Neuronal stem cell (in vitro differentiated cells): ENCODE results near the gene PTEN. TPM values are rescaled to one million over a fixed set of nuclear protein-coding genes. Genes with fewer than 3 reads are reported as not detected.

Source experiments
- DNase-seq: peaks from one replicate; pipeline ENCODE4 v3.0.0-alpha.2; 2013; ENCODE audit warnings: low spot score
- H2AFZ ChIP-seq: one replicate; pipeline ENCODE4 v1.6.1; 2013; ENCODE audit warnings: mild to moderate bottlenecking, low read length, inconsistent platforms
- H2AK5ac ChIP-seq: 2 replicates; pipeline ENCODE4 v1.6.1; 2013; ENCODE audit warnings: low read depth, mild to moderate bottlenecking, inconsistent platforms, low read length, moderate library complexity, mixed read lengths
- H2BK120ac ChIP-seq: 2 replicates; pipeline ENCODE4 v1.6.1; 2013; ENCODE audit warnings: low read depth, mild to moderate bottlenecking, inconsistent platforms, low read length, moderate library complexity, mixed read lengths
- H2BK12ac ChIP-seq: one replicate; pipeline ENCODE4 v1.6.1; 2013; ENCODE audit warnings: low read length, inconsistent platforms
- H2BK15ac ChIP-seq: 2 replicates; pipeline ENCODE4 v1.6.1; 2013; ENCODE audit warnings: mild to moderate bottlenecking, low read length, inconsistent platforms, mixed read lengths
- H2BK5ac ChIP-seq: one replicate; pipeline ENCODE4 v1.6.1; 2013; ENCODE audit warnings: inconsistent platforms, mild to moderate bottlenecking, low read length, moderate library complexity
- H3K14ac ChIP-seq: one replicate; pipeline ENCODE4 v1.6.1; 2013; ENCODE audit warnings: low read length, inconsistent platforms
- H3K18ac ChIP-seq: 2 replicates; pipeline ENCODE4 v1.6.1; 2013; ENCODE audit warnings: low read length, inconsistent platforms
- H3K23ac ChIP-seq: 2 replicates; pipeline ENCODE4 v1.6.1; 2013; ENCODE audit warnings: low read depth, mild to moderate bottlenecking, mixed read lengths, low read length, inconsistent platforms; ENCODE audit not compliant: poor library complexity
- H3K27ac ChIP-seq: replicated peaks from 3 replicates; pipeline ENCODE4 v1.5.1; 2013; ENCODE audit warnings: low read length, inconsistent platforms
- H3K27me3 ChIP-seq, 3 experiments: 2 replicates each; pipeline ENCODE4 v1.6.1; 2013; ENCODE audit warnings: low read length in 3 of 3, mild to moderate bottlenecking in 2 of 3, inconsistent platforms in 1 of 3, low read depth in 1 of 3, mixed read lengths in 1 of 3, moderate library complexity in 1 of 3; ENCODE audit not compliant: control insufficient read depth in 3 of 3, insufficient read depth in 3 of 3
- H3K36me3 ChIP-seq, 2 donors: replicated peaks in 1 of 2; 2 replicates each; pipeline ENCODE4 v1.6.1; 2013; ENCODE audit warnings: low read length in 2 of 2; ENCODE audit not compliant: control insufficient read depth in 2 of 2, insufficient read depth in 2 of 2
- H3K4ac ChIP-seq: 2 replicates; pipeline ENCODE4 v1.6.1; 2013; ENCODE audit warnings: inconsistent platforms, mild to moderate bottlenecking, low read length, moderate library complexity
- H3K4me1 ChIP-seq, 2 donors: 1 replicate in 1 of 2; 2 replicates in 1 of 2; pipeline ENCODE4 v1.6.1; 2013; ENCODE audit warnings: low read length in 2 of 2, low read depth in 1 of 2; ENCODE audit not compliant: control insufficient read depth in 2 of 2, insufficient read depth in 1 of 2
- H3K4me2 ChIP-seq: one replicate; pipeline ENCODE4 v1.6.1; 2013; ENCODE audit warnings: mild to moderate bottlenecking, low read length, inconsistent platforms; ENCODE audit not compliant: insufficient read depth, poor library complexity, severe bottlenecking
- H3K4me3 ChIP-seq, 2 donors: 2 replicates each; pipeline ENCODE4 v1.5.1; 2013; ENCODE audit warnings: low read length in 2 of 2, mild to moderate bottlenecking in 2 of 2, inconsistent platforms in 1 of 2, moderate library complexity in 1 of 2
- H3K79me1 ChIP-seq: one replicate; pipeline ENCODE4 v1.6.1; 2013; ENCODE audit warnings: low read depth, mild to moderate bottlenecking, inconsistent platforms, low read length, moderate library complexity
- H3K9ac ChIP-seq: one replicate; pipeline ENCODE4 v1.6.1; 2013; ENCODE audit warnings: mild to moderate bottlenecking, low read depth, low read length, inconsistent platforms; ENCODE audit not compliant: poor library complexity
- H3K9me3 ChIP-seq, 2 donors: replicated peaks in 1 of 2; 2 replicates each; pipeline versions ENCODE3 to v1.6.1; 2013; ENCODE audit warnings: low read length in 2 of 2, mild to moderate bottlenecking in 2 of 2, inconsistent platforms in 1 of 2, low read depth in 1 of 2, mixed read lengths in 1 of 2, moderate library complexity in 1 of 2; ENCODE audit not compliant: control insufficient read depth in 2 of 2, insufficient read depth in 1 of 2
- H4K8ac ChIP-seq: one replicate; pipeline ENCODE4 v1.6.1; 2013; ENCODE audit warnings: low read depth, mild to moderate bottlenecking, inconsistent platforms, low read length, moderate library complexity
- H4K91ac ChIP-seq: one replicate; pipeline ENCODE4 v1.6.1; 2013; ENCODE audit warnings: low read length, low read depth, mild to moderate bottlenecking, inconsistent platforms; ENCODE audit not compliant: poor library complexity
- WGBS, 2 donors: extraction: QIAGEN DNeasy Blood & Tissue Kit; methylation state at CpG; one replicate each; pipeline ENCODE4 v1.1.7; 2013; ENCODE audit warnings: missing lambda C conversion rate in 2 of 2, mixed read lengths in 1 of 2; ENCODE audit not compliant: insufficient read length in 2 of 2, insufficient replicate concordance in 1 of 2; ENCODE audit errors: extremely low coverage in 2 of 2; 5-methylcytosine and 5-hydroxymethylcytosine counted together
- polyA plus RNA-seq, 2 experiments: library from polyadenylated mRNA; stranded (reverse); fragments of 200-250 nt; gene quantifications; one replicate each; pipeline ENCODE4 v1.2.3, GENCODE V29; 2013

PTEN gene
- 21.3 TPM for polyA plus RNA-seq (2013, experiment 1 of 2)
- polyA plus RNA-seq (2013, experiment 2 of 2), result 24.0 TPM

DNA sequence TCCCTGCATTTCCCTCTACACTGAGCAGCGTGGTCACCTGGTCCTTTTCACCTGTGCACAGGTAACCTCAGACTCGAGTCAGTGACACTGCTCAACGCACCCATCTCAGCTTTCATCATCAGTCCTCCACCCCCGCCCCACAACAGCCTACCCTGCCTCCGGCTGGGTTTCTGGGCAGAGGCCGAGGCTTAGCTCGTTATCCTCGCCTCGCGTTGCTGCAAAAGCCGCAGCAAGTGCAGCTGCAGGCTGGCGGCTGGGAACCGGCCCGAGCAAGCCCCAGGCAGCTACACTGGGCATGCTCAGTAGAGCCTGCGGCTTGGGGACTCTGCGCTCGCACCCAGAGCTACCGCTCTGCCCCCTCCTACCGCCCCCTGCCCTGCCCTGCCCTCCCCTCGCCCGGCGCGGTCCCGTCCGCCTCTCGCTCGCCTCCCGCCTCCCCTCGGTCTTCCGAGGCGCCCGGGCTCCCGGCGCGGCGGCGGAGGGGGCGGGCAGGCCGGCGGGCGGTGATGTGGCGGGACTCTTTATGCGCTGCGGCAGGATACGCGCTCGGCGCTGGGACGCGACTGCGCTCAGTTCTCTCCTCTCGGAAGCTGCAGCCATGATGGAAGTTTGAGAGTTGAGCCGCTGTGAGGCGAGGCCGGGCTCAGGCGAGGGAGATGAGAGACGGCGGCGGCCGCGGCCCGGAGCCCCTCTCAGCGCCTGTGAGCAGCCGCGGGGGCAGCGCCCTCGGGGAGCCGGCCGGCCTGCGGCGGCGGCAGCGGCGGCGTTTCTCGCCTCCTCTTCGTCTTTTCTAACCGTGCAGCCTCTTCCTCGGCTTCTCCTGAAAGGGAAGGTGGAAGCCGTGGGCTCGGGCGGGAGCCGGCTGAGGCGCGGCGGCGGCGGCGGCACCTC lies at the start of gene PTEN, which contains the start of gene KLLN:
Gene PTEN (plus strand): TSS at position 573 of the 891 bp plus-strand sequence. CDS start 845 bp downstream, outside the sequence.
Gene KLLN (minus strand): TSS at position 481 of the 891 bp plus-strand sequence. CDS start 1,046 bp downstream, outside the sequence.
- H3K9me3 ChIP-seq, result peaks cover 0 to 8% of the 10 kb centered on the region in 2 donors
- no peaks in the 10 kb centered on the region for H3K27me3 ChIP-seq
- H3K9ac ChIP-seq, result peak within 1 kb of the TSS; percentile 96
- H2AFZ ChIP-seq, result peak within 1 kb of the TSS; percentile 92
- H3K79me1 ChIP-seq, result peaks cover 6% of the 10 kb centered on the region
- peak within 1 kb of the TSS; percentile 94 for H3K14ac ChIP-seq
- H3K27ac ChIP-seq, result peak within 1 kb of the TSS; percentile 99
- H2BK12ac ChIP-seq, result peak within 1 kb of the TSS; percentile 58
- H3K23ac ChIP-seq, result peak within 1 kb of the TSS; percentile 98
- no peak within 1 kb of the TSS for H4K8ac ChIP-seq
- H3K4me2 ChIP-seq, result peak within 1 kb of the TSS; percentile 88
- H2BK15ac ChIP-seq, result peak within 1 kb of the TSS; percentile 71
- DNase-seq, result peak; percentile 93
- peaks cover 1 to 3% of the 10 kb centered on the region in 2 donors for H3K4me1 ChIP-seq
- H3K18ac ChIP-seq, result peak within 1 kb of the TSS; percentile 99
- peaks cover 0 to 8% of the 10 kb centered on the region in 2 donors for H3K36me3 ChIP-seq
- H3K4ac ChIP-seq, result peak within 1 kb of the TSS; percentile 97
- H2AK5ac ChIP-seq, result peak within 1 kb of the TSS; percentile 64
- no peak within 1 kb of the TSS for H4K91ac ChIP-seq
- H2BK120ac ChIP-seq, result peak within 1 kb of the TSS; percentile 96
- no CpG with 5 or more reads among the region's 89 CpGs for WGBS, 2 donors
- H3K4me3 ChIP-seq, result peak within 1 kb of the TSS; percentile 94 to 98
- H2BK5ac ChIP-seq, result peak within 1 kb of the TSS; percentile 98

DNA sequence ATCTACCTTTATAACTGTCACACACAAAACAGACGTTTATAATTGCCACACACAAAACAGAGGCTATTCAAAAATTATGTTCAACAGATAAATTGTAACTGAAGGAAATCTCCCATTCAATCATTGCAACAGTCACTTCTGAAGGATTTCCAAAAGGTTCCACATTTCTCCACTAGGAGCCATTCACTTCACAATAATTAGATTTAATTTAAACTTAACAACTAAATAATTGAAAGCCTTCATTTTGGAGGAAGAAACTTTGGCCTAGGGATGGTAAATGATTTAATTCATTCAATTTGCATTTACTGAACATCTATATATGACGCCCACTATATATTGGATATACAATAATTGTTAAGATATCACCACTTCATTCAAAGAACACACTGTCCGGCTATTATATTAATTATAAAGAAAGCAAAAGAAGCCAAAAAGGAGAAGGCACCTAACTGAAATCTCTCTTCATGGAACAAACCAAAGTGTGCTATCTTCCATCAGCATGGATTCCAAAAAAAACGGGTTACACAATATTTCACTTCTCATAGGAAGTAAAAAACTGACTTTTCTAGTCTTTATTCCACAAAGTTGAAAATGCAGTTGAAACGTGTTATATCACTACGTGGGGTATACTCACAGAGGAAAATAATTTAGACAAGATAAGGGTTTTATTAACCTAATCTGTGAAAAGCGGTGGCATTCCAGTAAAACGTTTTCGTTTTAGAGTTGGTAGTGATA lies 47.1 kb upstream of the PTEN start:
- Histone ChIP-seq H4K8ac (no peak overlapping the region), H3K4me2 (no peak overlapping the region), H3K23ac (no peak overlapping the region), H3K27ac (no peak overlapping the region), H2AK5ac (no peak overlapping the region), H2BK120ac (no peak overlapping the region), H3K27me3 (no peaks in the 10 kb centered on the region), H3K4me1 (peaks cover 2 to 4% of the 10 kb centered on the region in 2 donors), H3K9ac (no peak overlapping the region), H2BK5ac (no peak overlapping the region), H2AFZ (no peak overlapping the region), H3K14ac (no peak overlapping the region), H2BK12ac (no peak overlapping the region), H2BK15ac (no peak overlapping the region), H3K79me1 (no peaks in the 10 kb centered on the region), H3K18ac (no peak overlapping the region), H3K36me3 (peaks cover 4 to 32% of the 10 kb centered on the region in 2 donors), H3K4me3 (peak overlapping the region in 1 of 2 donors; percentile 80), H4K91ac (no peak overlapping the region), H3K4ac (no peak overlapping the region), H3K9me3 (peaks cover 0 to 14% of the 10 kb centered on the region in 2 donors)
- no peak for DNase-seq
- no CpG with 5 or more reads among the region's 9 CpGs for WGBS, 2 donors

DNA sequence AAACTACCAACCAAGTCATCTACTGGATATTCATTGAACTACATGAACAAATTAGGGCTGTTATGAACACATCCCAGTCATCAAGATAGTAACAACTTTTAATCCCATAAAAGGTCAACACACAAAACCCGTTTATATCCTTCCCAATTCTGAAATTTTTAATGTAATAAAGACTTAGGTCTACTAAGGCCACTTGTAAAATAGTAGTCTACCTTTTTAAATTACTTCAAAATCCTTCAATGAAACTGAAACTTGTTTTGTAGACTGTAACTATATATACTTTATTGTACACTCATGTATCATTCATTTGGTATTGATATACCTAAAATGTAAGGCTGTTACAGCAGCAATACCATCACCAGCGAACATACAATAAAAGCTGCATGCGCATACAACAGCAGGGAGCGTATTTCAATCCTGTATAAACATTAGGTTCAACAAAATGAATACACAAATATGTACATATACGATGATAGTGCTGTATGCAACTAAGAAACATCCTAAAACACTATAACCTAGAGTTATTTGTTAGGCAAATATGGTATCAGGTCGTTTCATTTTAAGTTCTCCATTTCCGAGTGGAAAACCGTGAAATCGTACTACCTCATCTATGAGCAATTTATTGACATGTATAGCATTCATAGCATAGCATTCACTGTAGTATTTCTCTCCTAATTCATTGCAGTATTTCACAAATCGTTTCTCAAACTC lies 46.4 kb upstream of the PTEN start:
- H3K36me3 ChIP-seq, result peaks cover 4 to 24% of the 10 kb centered on the region in 2 donors
- no peak overlapping the region for H3K27ac ChIP-seq
- H3K23ac ChIP-seq, result no peak overlapping the region
- no peak overlapping the region for H2BK120ac ChIP-seq
- peak overlapping the region; percentile 95 for H2AFZ ChIP-seq
- H2BK12ac ChIP-seq, result no peak overlapping the region
- no peak overlapping the region for H2BK15ac ChIP-seq
- H4K8ac ChIP-seq, result no peak overlapping the region
- H3K4me2 ChIP-seq, result peak overlapping the region; percentile 67
- no peak overlapping the region for H3K4ac ChIP-seq
- no peak overlapping the region for H3K14ac ChIP-seq
- no CpG with 5 or more reads among the region's 10 CpGs for WGBS, 2 donors
- no peak overlapping the region for H3K9ac ChIP-seq
- no peak overlapping the region for H4K91ac ChIP-seq
- no peak for DNase-seq
- H3K4me1 ChIP-seq, result peaks cover 2 to 4% of the 10 kb centered on the region in 2 donors
- no peaks in the 10 kb centered on the region for H3K79me1 ChIP-seq
- peaks cover 0 to 10% of the 10 kb centered on the region in 2 donors for H3K9me3 ChIP-seq
- H3K4me3 ChIP-seq, result peak overlapping the region; percentile 80 to 91
- no peak overlapping the region for H2BK5ac ChIP-seq
- H3K27me3 ChIP-seq, result no peaks in the 10 kb centered on the region
- no peak overlapping the region for H3K18ac ChIP-seq
- H2AK5ac ChIP-seq, result no peak overlapping the region
